ENCODE results near the gene AQP12A.

AQP12A gene

GRCh38 chr2:240723851-240724250 is 32.2 kb downstream of the AQP12A start:
- no peak for DNase-seq (ENCODE audit: low read depth)

DNA sequence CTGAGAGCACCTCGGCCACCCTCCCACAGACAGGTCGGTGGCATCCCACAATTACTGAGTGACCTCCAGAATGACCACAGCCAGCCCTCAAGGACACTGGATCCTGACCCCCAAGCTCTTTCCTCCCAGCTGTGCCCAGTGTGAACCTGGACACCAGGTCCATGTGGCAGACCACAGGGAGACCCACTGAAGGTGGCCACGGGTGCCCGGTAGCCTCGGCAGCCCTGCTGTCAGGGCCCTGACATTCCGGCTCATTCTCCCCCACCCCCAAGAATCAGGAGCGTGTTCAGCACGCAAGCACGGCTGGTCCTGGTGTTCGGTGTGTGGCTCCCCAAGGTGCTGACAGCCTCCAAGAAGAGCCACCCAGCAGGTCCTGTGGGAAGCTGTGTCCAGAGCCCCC is 32.8 kb downstream of the AQP12A start:
- no peak for DNase-seq (ENCODE audit: low read depth)

- no peak for DNase-seq (ENCODE audit: low read depth)
These were observed 33.6 kb downstream of the AQP12A start for GRCh38 chr2:240725266-240725665.

DNA sequence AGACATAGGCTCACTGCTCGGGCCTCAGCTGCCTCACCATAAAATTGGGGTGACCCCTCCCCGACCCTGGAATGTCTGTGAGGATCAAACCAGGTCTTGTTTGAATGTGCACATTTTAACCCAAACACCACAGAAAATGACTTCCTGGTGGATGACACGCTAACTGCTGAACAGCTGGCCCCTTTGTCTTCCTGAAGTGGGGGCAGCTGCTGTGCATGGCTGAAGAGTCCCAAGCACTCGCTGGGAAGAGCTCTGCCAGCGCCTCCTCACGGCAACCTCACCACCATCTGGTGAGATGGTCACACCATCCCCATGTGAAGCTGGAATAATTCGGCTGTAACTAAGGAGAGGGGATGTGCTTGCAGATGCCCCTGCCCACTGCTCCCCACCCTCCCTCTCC is 34.0 kb downstream of the AQP12A start:
- DNase-seq (ENCODE audit: low read depth), result no peak

GRCh38 chr2:240726876-240727275 is 35.2 kb downstream of the AQP12A start:
- no peak for DNase-seq (ENCODE audit: low read depth)

GRCh38 chr2:240727439-240727838 is 35.8 kb downstream of the AQP12A start:
- no peak for DNase-seq (ENCODE audit: low read depth)

DNA sequence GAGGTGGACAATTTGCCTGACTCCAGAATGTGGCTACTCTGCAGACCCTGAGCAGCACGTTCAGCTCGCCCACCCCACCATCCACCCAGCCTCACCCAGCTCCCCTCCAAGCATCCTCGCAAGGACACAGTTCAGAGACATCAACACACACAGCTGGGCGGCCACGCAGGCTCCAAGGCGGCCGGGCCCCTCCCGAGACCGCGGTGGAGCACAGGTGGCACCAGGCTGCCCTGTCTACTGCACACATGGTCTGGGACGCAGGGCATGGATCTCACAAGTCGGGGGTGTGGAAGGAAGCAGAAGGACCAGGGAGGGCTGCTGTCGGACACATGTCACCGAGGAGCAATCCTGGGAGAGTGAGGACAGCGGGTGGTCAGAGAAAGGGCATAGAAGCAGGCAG is 36.2 kb downstream of the AQP12A start:
- DNase-seq (ENCODE audit: low read depth), result no peak

- DNase-seq (ENCODE audit: low read depth), result no peak
These were observed 36.7 kb downstream of the AQP12A start for GRCh38 chr2:240728361-240728760.

DNA sequence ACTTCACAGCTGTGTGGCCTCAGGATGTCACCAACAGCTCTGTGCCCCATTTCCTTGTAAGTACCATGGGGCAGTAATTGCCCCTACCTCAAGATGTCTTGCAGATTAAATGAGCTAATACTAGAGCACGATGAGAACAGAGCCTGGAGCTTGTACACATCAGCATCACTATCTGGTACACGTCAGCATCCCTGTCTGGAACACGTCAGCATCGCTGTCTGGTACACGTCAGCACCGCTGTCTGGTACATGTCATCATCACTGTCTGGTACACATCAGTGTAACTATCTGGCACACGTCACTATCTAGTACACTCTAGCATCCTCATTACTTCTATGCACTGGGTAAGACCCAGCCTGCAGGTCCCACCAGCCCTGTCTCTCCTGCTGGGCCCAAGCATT is 37.2 kb downstream of the AQP12A start:
- peak; percentile 26 for DNase-seq (ENCODE audit: low read depth)

DNA sequence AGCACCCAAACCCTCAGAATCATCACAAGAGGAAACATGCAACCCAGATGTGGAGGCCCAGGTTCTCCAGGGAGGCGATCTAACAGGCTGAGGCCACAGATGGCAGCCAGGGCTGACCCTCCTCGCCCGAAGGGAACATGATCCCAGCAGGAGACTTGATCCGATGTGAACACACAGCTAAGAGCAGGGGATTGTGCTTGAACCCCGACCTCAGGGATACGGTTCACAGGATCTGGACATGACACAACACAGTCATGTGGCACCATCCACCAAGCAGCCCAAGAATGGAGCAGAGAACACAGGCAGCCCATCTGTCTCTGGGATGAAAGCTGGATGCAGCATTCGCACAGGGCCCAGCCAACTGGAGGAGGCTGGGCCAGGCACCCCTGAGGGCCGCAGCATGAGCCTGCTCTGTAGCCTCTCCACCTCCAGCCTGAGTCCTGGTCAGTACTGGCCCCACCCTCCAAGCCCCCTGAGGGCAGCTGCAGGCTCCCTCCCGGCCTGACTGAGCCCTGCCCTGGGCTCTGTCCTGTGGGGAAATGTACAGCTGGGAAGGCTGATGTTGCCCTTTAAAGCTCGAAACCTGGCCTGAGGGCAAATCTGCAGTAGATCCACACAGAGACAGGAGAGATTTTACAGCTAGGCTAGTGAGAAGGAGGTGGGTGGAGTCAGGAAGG is 39.0 kb downstream of the AQP12A start:
- no peak for DNase-seq (ENCODE audit: low read depth)

DNA sequence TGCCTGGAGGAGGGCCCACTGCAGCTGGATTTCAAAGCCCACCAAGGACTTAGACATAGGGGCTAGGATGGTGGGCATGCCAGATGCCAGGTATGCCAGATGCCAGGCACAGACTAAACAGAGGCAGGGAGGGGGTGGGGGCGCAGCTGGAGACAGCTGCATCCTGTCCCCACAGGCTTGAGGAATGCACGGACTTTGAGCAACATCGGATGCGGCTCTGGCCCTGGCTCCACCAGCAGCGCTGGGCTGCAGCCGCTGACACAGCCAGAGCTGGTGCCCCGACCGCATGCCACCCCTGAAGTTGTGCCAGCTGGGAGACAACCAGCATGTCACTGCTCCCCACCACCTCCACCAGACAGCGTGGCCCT is 39.5 kb downstream of the AQP12A start:
- no peak for DNase-seq (ENCODE audit: low read depth)

DNA sequence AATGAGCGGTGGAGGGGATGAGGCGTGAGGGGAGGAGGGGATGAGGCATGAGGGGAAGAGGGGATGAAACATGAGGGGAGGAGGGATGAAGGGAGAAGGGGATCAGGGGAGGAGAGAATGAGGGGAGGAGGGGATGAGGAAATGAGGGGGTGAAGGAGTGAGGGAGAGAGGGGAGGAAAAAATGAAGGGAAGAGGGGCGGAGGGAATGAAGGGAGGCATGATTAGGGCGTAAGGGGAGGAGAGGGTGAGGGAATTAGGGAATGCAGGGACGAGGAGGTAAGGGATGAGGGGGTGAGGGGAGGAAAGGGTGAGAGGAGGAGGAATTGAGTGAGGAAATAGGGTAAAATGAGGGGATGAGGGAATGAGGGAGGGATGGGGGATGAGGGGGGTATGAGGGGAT is 40.5 kb downstream of the AQP12A start:
- DNase-seq (ENCODE audit: low read depth), result no peak

- DNase-seq (ENCODE audit: low read depth), result peak; percentile 32
These were observed 41.4 kb downstream of the AQP12A start for GRCh38 chr2:240732911-240733622.

- no peak for DNase-seq (ENCODE audit: low read depth)
These were observed 42.3 kb downstream of the AQP12A start for GRCh38 chr2:240733803-240734495.

DNA sequence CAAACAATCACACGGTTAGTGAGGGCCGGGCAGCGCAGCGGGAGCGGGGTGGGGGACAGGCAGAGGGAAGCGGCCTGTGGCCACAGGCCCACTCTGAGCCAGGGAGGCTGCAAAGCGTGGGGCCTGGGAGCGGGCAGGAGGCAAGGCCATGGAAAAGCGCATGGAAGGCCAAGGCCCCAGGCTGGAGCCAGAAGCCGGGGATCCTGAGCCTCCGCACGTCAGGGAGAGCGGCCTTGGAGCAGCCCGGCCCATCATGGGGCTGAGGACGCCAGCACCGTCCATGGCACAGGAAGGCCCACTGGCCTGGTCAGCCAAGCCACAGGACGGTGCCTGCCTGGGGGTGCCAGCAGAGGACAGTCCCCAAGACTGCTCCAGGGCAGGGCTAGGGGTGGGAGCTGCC is 43.1 kb downstream of the AQP12A start:
- no peak for DNase-seq (ENCODE audit: low read depth)

DNA sequence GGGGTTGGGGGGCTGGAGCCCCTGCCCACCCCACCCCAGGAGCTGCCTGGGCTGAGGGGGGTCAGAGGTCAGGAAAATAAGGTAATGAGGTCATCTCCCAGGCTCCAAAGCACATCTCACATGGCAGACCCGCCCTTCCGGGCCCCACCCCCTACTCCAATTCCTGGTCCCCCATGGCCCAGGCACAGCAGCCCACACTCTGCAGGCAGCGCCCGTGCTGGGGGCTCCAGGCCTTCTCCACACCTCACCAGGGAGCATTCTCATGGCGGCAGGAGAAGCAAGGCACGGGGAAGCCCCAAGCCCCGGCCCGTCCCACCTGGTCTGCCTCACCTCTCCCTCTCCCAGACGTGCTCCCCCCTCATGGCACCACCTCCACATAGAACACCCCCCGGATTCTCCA is 43.8 kb downstream of the AQP12A start:
- no peak for DNase-seq (ENCODE audit: low read depth)

GRCh38 chr2:240736281-240737250 is 44.9 kb downstream of the AQP12A start:
- DNase-seq (ENCODE audit: low read depth), result no peak

- no peak for DNase-seq (ENCODE audit: low read depth)
These were observed 45.8 kb downstream of the AQP12A start for GRCh38 chr2:240737512-240737911.

DNA sequence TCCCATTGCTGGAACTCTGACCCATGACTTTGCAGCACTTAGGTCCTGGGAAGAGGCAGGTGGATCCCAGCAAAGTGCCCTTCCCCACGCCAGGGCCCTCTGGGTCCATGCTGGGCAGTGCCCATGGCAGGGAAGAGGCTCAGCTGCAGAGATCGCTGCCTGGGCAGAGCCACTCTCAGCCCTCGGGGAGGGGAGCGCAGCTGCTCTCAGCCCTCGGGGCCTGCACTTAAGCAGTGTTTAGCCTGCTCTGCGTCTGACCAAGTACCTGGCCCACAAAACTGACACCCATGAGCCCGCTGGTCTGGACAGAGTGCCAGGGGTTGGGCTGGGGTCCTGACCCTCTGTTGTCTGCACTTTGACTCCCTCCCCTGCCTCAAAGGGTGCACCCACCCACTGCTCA is 46.3 kb downstream of the AQP12A start:
- DNase-seq (ENCODE audit: low read depth), result no peak

GRCh38 chr2:240739797-240740196 is 48.1 kb downstream of the AQP12A start:
- DNase-seq (ENCODE audit: low read depth), result no peak

GRCh38 chr2:240741091-240741490 is 49.4 kb downstream of the AQP12A start:
- DNase-seq (ENCODE audit: low read depth), result no peak

- no peak for DNase-seq (ENCODE audit: low read depth)
These were observed 51.0 kb downstream of the AQP12A start for GRCh38 chr2:240742602-240743095.

All from ELR (cell line).